Mesodermal cell (in vitro differentiated cells): ENCODE measurements around the gene PRDM2.

Experiments
- H3K27ac ChIP-seq: 2 replicates; pipeline ENCODE4 v1.7.0; 2013; ENCODE audit warnings: mild to moderate bottlenecking, low read depth, low read length, moderate library complexity; ENCODE audit not compliant: severe bottlenecking
- H3K36me3 ChIP-seq: 2 replicates; pipeline ENCODE4 v1.7.1; 2013; ENCODE audit warnings: mild to moderate bottlenecking, low read length, moderate library complexity; ENCODE audit not compliant: control insufficient read depth, insufficient read depth
- H3K4me1 ChIP-seq: one replicate; pipeline ENCODE4 v1.7.1; 2013; ENCODE audit warnings: mild to moderate bottlenecking, low read length; ENCODE audit not compliant: insufficient read depth, control insufficient read depth, poor library complexity, severe bottlenecking
- H3K4me3 ChIP-seq: 2 replicates; pipeline ENCODE4 v1.7.0; 2013; ENCODE audit warnings: low read length, control low read depth, mild to moderate bottlenecking; ENCODE audit not compliant: insufficient read depth, poor library complexity, severe bottlenecking; ENCODE audit errors: extremely low read depth
- H3K9me3 ChIP-seq: 2 replicates; pipeline ENCODE4 v1.7.1; 2013; ENCODE audit warnings: mild to moderate bottlenecking, low read length, moderate library complexity; ENCODE audit not compliant: control insufficient read depth
- WGBS, 2 experiments: methylation state at CpG; one replicate each; pipeline ENCODE4 v1.1.5; 2013; ENCODE audit warnings: missing lambda C conversion rate in 2 of 2; ENCODE audit not compliant: insufficient coverage in 2 of 2; 5-methylcytosine and 5-hydroxymethylcytosine counted together

The PRDM2 gene

GRCh38 chr1:13778431-13778830, 78.4 kb downstream of the PRDM2 start:
- Histone ChIP-seq H3K4me1 (peaks cover 23% of the 10 kb centered on the region), H3K27ac (no peak overlapping the region), H3K36me3 (peaks cover 90% of the 10 kb centered on the region), H3K4me3 (no peak overlapping the region), H3K9me3 (no peaks in the 10 kb centered on the region)
- 87 to 94% methylated on average over 6 to 7 of the region's 7 CpGs for WGBS, 2 experiments

- Histone ChIP-seq H3K36me3 (peaks cover 89% of the 10 kb centered on the region), H3K4me1 (peaks cover 30% of the 10 kb centered on the region), H3K27ac (no peak overlapping the region), H3K9me3 (no peaks in the 10 kb centered on the region), H3K4me3 (no peak overlapping the region)
- 91 to 97% methylated on average over 6 of the region's 6 CpGs for WGBS, 2 experiments
These were observed 79.9 kb downstream of the PRDM2 start for GRCh38 chr1:13779930-13780329.

- H3K9me3 ChIP-seq: no peaks in the 10 kb centered on the region
- H3K27ac ChIP-seq: no peak overlapping the region
- WGBS, 2 experiments: 95 to 100% methylated on average over 4 to 5 of the region's 6 CpGs
- no peak overlapping the region for H3K4me3 ChIP-seq
- peaks cover 30% of the 10 kb centered on the region for H3K4me1 ChIP-seq
- peaks cover 81% of the 10 kb centered on the region for H3K36me3 ChIP-seq
These were observed 80.8 kb downstream of the PRDM2 start for GRCh38 chr1:13780780-13781179.

GRCh38 chr1:13781228-13781627, 81.2 kb downstream of the PRDM2 start:
- Histone ChIP-seq H3K36me3 (peaks cover 84% of the 10 kb centered on the region), H3K9me3 (no peaks in the 10 kb centered on the region), H3K27ac (no peak overlapping the region), H3K4me3 (no peak overlapping the region), H3K4me1 (peaks cover 30% of the 10 kb centered on the region)
- 88 to 97% methylated on average over 4 to 5 of the region's 6 CpGs for WGBS, 2 experiments

- Histone ChIP-seq H3K27ac (no peak overlapping the region), H3K4me3 (no peak overlapping the region), H3K4me1 (peaks cover 30% of the 10 kb centered on the region), H3K36me3 (peaks cover 87% of the 10 kb centered on the region), H3K9me3 (no peaks in the 10 kb centered on the region)
- WGBS, 2 experiments: 94 to 97% methylated on average over 15 to 16 of the region's 20 CpGs
These were observed 82.1 kb downstream of the PRDM2 start for GRCh38 chr1:13781907-13782633.

GRCh38 chr1:13782634-13783360, 82.8 kb downstream of the PRDM2 start:
- Histone ChIP-seq H3K9me3 (no peaks in the 10 kb centered on the region), H3K27ac (no peak overlapping the region), H3K4me1 (peaks cover 30% of the 10 kb centered on the region), H3K4me3 (no peak overlapping the region), H3K36me3 (peaks cover 83% of the 10 kb centered on the region)
- WGBS, 2 experiments: 78 to 92% methylated on average over 7 to 8 of the region's 12 CpGs

GRCh38 chr1:13783551-13783950, 83.6 kb downstream of the PRDM2 start:
- H3K4me3 ChIP-seq: no peak overlapping the region
- no peak overlapping the region for H3K27ac ChIP-seq
- H3K9me3 ChIP-seq: no peaks in the 10 kb centered on the region
- peaks cover 30% of the 10 kb centered on the region for H3K4me1 ChIP-seq
- peaks cover 82% of the 10 kb centered on the region for H3K36me3 ChIP-seq
- WGBS, 2 experiments: 83 to 94% methylated on average over 3 to 4 of the region's 5 CpGs

- no peak overlapping the region for H3K27ac ChIP-seq
- H3K9me3 ChIP-seq: no peaks in the 10 kb centered on the region
- no peak overlapping the region for H3K4me3 ChIP-seq
- peaks cover 77% of the 10 kb centered on the region for H3K36me3 ChIP-seq
- WGBS, 2 experiments: 88 to 100% methylated on average over 1 of the region's 5 CpGs
- H3K4me1 ChIP-seq: peaks cover 30% of the 10 kb centered on the region
These were observed 85.0 kb downstream of the PRDM2 start for GRCh38 chr1:13784971-13785370.

- no peaks in the 10 kb centered on the region for H3K9me3 ChIP-seq
- peaks cover 20% of the 10 kb centered on the region for H3K4me1 ChIP-seq
- no peak overlapping the region for H3K27ac ChIP-seq
- 90 to 97% methylated on average over 9 to 10 of the region's 10 CpGs for WGBS, 2 experiments
- no peak overlapping the region for H3K4me3 ChIP-seq
- peaks cover 70% of the 10 kb centered on the region for H3K36me3 ChIP-seq
These were observed 86.6 kb downstream of the PRDM2 start for GRCh38 chr1:13786541-13786940.

- Histone ChIP-seq H3K4me1 (peaks cover 14% of the 10 kb centered on the region), H3K36me3 (peaks cover 59% of the 10 kb centered on the region), H3K4me3 (no peak overlapping the region), H3K9me3 (no peaks in the 10 kb centered on the region), H3K27ac (no peak overlapping the region)
- WGBS, 2 experiments: 88 to 90% methylated on average over 6 of the region's 6 CpGs
These were observed 88.8 kb downstream of the PRDM2 start for GRCh38 chr1:13788795-13789194.
